MM.1S (cell line): ENCODE data around the gene TJP1.

ENCODE experiments used
- CTCF ChIP-seq: fragments of 300-600 bp; sonication (generic); IDR thresholded peaks from 2 replicates; pipeline ENCODE4 v1.5.1; 2016; ENCODE audit warnings: antibody characterized with exemption, low read length, mixed read lengths
- EZH2 ChIP-seq: fragments of 300-600 bp; sonication (generic); optimal IDR thresholded peaks from 2 replicates; pipeline ENCODE3; 2017; ENCODE audit warnings: low read depth, mild to moderate bottlenecking, antibody characterized with exemption, low read length, mixed read lengths
- EZH2phosphoT487 ChIP-seq: fragments of 300-600 bp; sonication (generic); IDR thresholded peaks from 2 replicates; pipeline ENCODE4 v1.6.1; 2018; ENCODE audit warnings: antibody characterized with exemption, low read length

GRCh38 chr15:29672446-29672845 is 149.8 kb downstream of the TJP1 start:
- no peak for TF ChIP-seq CTCF
- no peak for TF ChIP-seq EZH2phosphoT487
- TF ChIP-seq EZH2, result no peak
